ENCODE measurements around the gene ADD3.
"Not testable (repeated sequence)": the region's sequence is repeated elsewhere in the genome, so short reads cannot be mapped to it uniquely, and the experiment has no call there.

The ADD3 gene

GRCh38 chr10:110045772-110046171 lies 38.0 kb downstream of the ADD3 start:
- no peak for DNase-seq
- no peaks in the 10 kb centered on the region for H3K36me3 ChIP-seq

GRCh38 chr10:110048145-110048544 lies 40.4 kb downstream of the ADD3 start:
- H3K9me3 ChIP-seq; H3K4me3 ChIP-seq; H3K27me3 ChIP-seq; H3K36me3 ChIP-seq; DNase-seq; H3K27ac ChIP-seq; intact Hi-C loops (cut with DNase I; ENCODE audit: low total_unique reads): not testable (repeated sequence)
- peaks cover 0 to 26% (median 4%) of the 10 kb centered on the region in 4 donors for H3K4me1 ChIP-seq

More at GRCh38 chr10:110045772-110046171, 38.0 kb downstream of the ADD3 start:
- Histone ChIP-seq H3K27me3 (no peaks in the 10 kb centered on the region), H3K9me3 (no peaks in the 10 kb centered on the region), H3K4me3 (no peak overlapping the region), H3K4me1 (peaks cover 0 to 43% (median 7%) of the 10 kb centered on the region in 4 donors), H3K27ac (no peak overlapping the region)
- intact Hi-C loops (cut with DNase I; ENCODE audit: low total_unique reads) = no loop called here
- TF ChIP-seq, protein P1, sequence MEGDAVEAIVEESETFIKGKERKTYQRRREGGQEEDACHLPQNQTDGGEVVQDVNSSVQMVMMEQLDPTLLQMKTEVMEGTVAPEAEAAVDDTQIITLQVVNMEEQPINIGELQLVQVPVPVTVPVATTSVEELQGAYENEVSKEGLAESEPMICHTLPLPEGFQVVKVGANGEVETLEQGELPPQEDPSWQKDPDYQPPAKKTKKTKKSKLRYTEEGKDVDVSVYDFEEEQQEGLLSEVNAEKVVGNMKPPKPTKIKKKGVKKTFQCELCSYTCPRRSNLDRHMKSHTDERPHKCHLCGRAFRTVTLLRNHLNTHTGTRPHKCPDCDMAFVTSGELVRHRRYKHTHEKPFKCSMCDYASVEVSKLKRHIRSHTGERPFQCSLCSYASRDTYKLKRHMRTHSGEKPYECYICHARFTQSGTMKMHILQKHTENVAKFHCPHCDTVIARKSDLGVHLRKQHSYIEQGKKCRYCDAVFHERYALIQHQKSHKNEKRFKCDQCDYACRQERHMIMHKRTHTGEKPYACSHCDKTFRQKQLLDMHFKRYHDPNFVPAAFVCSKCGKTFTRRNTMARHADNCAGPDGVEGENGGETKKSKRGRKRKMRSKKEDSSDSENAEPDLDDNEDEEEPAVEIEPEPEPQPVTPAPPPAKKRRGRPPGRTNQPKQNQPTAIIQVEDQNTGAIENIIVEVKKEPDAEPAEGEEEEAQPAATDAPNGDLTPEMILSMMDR (IDR thresholded peaks at IDR 0.05) = no peak

DNA sequence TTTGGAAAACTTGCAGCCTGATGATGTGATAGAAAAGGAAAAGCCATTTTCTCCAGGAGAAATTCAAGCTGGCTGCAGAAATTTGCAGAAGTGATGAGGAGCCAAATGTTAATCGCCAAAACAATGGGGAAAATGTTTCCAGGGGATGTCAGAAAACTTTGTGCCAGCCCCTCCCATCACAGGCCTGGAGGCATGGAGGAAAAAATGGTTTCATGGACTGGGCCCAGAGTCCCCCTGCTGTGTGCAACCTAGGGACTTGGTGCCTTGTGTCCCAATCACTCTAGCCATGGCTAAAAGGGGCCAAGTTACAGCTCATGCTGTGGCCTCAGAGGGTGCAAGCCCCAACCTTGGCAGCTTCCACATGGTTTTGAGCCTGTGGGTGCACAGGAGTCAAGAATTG lies 41.0 kb downstream of the ADD3 start:
- DNase-seq = no peak
- Histone ChIP-seq H3K4me3 (no peak overlapping the region), H3K27ac (no peak overlapping the region), H3K27me3 (no peaks in the 10 kb centered on the region), H3K9me3 (no peaks in the 10 kb centered on the region), H3K36me3 (no peaks in the 10 kb centered on the region), H3K4me1 (peaks cover 0 to 22% (median 4%) of the 10 kb centered on the region in 4 donors)
- TF ChIP-seq, protein P1 (IDR thresholded peaks at IDR 0.05) = no peak
- intact Hi-C loops (cut with DNase I; ENCODE audit: low total_unique reads) = no loop called here

DNA sequence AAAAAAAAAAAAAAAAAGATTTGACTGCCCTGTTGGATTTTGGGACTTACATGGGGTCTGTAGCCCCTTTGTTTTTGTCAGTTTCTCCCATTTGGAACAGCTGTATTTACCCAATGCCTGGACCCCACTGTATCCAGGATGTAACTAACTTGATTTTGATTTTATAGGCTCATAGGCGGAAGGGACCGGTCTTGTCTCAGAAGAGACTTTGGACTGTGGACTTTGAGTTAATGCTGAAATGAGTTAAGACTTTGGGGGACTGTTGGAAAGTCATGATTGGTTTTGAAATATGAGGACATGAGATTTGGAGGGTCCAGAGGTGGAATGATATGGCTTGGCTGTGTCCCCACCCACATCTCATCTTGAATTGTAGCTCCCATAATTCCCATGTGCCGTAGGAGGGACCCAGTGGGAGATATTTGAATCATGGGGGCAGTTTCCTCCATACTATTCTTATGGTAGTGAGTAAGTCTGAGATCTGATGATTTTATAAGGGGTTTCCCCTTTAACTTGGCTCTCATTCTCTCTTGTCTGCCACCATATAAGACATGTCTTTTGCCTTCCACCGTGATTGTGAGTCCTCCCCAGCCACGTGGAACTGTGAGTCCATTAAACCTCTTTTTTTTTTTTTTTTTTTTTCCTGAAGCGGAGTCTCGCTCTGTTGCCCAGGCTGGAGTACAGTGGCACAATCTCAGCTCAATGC lies 42.3 kb downstream of the ADD3 start:
- H3K36me3 ChIP-seq; intact Hi-C loops (cut with DNase I; ENCODE audit: low total_unique reads); H3K27me3 ChIP-seq; H3K9me3 ChIP-seq; H3K4me3 ChIP-seq; H3K27ac ChIP-seq; DNase-seq: not testable (repeated sequence)
- H3K4me1 ChIP-seq = peaks cover 0 to 10% (median 4%) of the 10 kb centered on the region in 4 donors

- TF ChIP-seq, protein P1 (IDR thresholded peaks at IDR 0.05) = no peak
- Histone ChIP-seq H3K9me3 (no peaks in the 10 kb centered on the region), H3K4me1 (peaks cover 0 to 16% (median 2%) of the 10 kb centered on the region in 4 donors), H3K36me3 (no peaks in the 10 kb centered on the region), H3K4me3 (no peak overlapping the region), H3K27me3 (no peaks in the 10 kb centered on the region), H3K27ac (no peak overlapping the region)
- no peak for DNase-seq
- intact Hi-C loops (cut with DNase I; ENCODE audit: low total_unique reads) = no loop called here
These were observed 43.7 kb downstream of the ADD3 start for GRCh38 chr10:110051487-110051886.

- no peaks in the 10 kb centered on the region for H3K36me3 ChIP-seq
- intact Hi-C loops (cut with DNase I; ENCODE audit: low total_unique reads) = no loop called here
- no peak overlapping the region for H3K4me3 ChIP-seq
- H3K27ac ChIP-seq = no peak overlapping the region
- TF ChIP-seq, protein P1 (IDR thresholded peaks at IDR 0.05) = no peak
- no peaks in the 10 kb centered on the region for H3K9me3 ChIP-seq
- no peak for DNase-seq
- peaks cover 0 to 27% (median 8%) of the 10 kb centered on the region in 4 donors for H3K4me1 ChIP-seq
- no peaks in the 10 kb centered on the region for H3K27me3 ChIP-seq
These were observed 45.1 kb downstream of the ADD3 start for GRCh38 chr10:110052916-110053315.

All from tibial artery (tissue), 4 donors.